HG02623 (cell line): ENCODE data around the gene SFXN1.
"Not testable (repeated sequence)": the region's sequence is repeated elsewhere in the genome, so short reads cannot be mapped to it uniquely, and the experiment has no call there.

Experiments
- ATAC-seq: cut with Tn5 transposase; IDR thresholded peaks from one replicate; pipeline ENCODE4 v1.9.1; 2021; ENCODE audit warnings: moderate library complexity; ENCODE audit not compliant: unreplicated experiment

The SFXN1 gene, protein sequence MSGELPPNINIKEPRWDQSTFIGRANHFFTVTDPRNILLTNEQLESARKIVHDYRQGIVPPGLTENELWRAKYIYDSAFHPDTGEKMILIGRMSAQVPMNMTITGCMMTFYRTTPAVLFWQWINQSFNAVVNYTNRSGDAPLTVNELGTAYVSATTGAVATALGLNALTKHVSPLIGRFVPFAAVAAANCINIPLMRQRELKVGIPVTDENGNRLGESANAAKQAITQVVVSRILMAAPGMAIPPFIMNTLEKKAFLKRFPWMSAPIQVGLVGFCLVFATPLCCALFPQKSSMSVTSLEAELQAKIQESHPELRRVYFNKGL

DNA sequence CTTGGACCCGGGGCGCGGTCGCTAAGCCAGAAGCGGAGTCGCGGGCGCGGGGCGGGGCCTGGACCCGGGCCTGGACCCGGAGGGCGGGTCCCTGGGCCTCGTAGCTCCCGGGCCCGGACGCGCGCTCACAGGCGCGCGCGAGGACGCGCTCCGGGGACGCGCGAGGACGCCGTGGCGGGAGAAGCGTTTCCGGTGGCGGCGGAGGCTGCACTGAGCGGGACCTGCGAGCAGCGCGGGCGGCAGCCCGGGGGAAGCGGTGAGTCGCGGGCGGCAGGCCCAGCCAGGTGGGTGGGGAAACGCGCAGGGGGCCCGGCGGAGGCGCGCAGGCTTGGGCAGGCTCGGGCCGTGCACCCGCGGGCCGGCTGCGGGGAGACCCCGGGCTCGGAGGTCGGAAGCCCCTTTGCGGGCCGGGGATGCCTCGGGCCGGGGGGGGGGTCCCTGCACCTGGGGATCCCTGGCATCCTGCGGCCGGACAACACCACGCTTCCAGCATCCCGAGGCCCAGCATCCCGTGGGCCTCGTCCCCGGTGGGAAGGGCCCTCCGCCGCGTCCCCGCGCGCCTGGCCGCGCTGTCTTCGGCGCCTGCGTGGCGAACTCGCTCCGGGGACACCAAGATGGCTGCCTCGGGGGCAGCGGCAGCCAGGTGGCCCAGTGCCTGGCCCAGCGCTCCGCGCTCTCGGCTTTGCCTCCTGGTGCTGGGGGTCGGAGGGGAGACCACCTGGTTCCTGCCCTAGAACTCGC is at the start of gene SFXN1:
Gene SFXN1 (plus strand): TSS at position 177 of the 741 bp plus-strand sequence. CDS start 13,544 bp downstream, outside the sequence.
- peak; percentile 84 for ATAC-seq

DNA sequence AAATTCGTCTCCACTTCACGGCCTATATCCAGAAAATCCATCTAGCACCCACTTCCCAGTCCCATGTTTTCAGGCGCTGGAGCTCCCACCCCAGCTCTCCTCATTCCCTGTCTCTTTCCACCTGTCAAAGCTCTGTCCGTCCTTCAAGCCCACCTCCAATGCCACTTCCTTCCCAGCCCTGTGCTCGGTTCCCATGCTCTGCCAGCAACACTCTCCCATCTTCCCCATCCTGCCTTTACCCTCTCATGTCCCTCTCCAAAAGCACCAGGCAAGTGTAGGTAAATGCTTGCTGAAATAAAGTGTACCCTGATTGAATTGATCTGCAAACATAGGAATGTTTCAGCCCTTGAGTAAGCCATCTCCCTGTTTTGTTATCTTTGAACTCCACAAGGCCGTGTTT is 43.6 kb upstream of the SFXN1 start:
- no peak for ATAC-seq

DNA sequence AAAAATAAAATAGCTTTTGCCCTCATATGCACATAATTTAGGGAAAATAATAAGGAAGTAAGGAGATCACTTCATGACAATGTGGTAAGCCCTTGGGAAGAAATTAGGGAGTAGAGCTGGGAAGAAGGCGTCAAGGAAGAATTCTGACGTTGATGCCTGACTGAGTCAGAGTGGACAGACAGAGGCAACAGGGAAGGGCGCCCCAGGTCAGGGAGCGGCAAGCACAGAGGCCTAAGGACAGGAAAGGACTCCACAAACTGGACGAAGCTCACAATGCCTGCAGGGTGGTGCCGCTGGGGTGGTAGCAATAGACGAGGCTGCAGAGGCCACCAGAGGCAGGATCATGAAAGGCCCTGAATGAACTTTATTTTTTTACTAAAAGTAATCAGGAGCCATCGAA is 42.0 kb upstream of the SFXN1 start:
- ATAC-seq = no peak

DNA sequence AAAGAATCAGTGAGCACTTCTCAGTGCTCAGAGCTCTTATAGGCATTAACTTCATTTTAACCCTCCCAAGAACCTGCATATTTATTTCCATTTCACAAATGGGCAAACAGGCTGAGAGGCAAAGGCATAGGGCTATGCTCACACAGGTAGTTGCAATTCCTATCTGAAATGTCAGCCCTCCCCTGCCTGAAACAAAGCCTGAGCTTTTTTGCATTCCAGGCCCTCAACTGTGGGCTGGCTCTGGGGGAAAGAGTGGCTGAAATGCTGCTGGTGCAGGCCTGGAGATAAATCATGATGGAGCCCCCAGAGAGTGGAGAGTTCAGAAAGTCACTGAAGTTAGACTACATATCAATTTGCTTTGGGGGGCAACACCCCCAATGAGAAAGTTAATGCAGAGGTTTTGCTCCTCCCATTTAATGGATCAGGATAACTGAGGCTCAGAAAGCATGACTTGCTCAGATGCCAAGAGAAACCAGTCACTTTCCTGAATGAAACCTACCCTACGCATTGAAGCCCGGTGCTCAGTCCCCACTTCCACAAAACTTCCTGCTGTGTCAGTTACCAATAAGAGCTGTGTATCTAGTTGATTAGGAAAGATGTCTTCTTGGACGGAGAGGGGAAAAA is 40.0 kb upstream of the SFXN1 start:
- no peak for ATAC-seq

DNA sequence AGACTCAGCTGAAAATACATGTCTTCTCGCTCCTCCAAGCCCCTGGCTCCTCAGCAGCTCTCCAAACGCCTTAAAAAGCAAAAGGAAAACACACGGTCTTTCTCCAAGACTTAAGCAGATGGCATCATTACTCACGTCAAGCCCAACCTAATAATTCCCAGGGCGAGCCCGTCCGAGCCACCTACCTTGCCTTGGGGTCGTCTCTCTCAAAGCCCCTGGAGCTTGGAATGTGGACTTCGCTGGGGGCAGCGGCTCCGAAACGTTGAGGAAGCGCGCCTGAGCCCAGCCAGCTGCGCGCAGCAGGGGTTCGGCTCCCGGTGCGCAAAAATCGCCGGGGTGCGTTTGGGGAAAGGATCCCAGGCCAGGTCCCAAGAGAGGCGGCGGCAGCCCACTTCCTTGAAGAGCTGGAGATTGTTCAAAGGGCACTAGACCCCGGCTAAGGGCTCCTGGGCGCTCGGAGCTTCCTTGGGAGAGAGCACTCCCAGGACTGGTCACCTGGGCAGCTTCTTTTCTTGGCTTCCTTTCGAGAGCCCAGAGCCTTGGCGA is 34.8 kb upstream of the SFXN1 start:
- no peak for ATAC-seq

DNA sequence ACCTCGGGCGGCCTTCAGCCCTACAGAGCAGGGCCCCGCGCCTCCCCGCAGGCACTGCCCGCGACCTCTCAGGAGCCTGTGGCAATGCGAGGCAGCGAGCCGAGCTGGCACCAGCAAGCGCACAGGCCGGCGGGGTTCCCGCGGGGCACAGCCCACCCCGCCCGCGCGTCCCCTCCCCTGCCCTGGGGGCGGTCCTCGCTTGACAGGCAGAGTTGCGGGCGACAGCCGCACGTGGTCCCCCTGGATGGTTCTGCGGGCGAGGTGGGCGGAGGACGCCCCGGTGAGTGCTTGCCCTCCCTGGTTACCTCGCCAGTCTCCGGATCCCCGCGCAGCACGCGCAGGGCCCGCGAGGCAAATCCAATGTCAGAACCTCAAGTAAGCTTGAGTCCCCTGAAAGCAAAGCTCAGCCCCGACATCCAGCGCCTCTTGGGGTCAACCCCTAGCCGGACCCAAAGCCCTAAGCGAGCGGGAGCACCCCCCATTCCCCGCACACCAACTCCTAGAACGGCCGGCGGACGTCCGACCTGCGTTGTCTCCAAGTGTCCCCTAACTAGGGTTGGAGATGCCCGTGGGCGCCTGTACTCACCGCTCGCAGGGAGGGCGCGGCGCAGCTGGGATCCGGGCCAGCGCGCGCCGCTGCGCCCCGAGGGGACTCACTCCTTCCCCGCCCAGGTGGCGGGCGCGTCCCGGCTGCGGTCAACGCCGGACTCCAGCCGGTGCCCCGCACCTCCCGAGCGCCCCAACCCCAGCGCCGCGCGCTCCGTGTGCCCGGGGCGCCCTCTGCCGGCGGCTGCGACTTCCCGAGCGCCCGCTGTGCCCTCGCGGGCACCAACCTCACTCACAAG is 34.1 kb upstream of the SFXN1 start, which contains the start of gene DRD1:
Gene DRD1 (minus strand): TSS at position 123 of the 845 bp plus-strand sequence. CDS start 1,083 bp downstream, outside the sequence.
- ATAC-seq = no peak

DNA sequence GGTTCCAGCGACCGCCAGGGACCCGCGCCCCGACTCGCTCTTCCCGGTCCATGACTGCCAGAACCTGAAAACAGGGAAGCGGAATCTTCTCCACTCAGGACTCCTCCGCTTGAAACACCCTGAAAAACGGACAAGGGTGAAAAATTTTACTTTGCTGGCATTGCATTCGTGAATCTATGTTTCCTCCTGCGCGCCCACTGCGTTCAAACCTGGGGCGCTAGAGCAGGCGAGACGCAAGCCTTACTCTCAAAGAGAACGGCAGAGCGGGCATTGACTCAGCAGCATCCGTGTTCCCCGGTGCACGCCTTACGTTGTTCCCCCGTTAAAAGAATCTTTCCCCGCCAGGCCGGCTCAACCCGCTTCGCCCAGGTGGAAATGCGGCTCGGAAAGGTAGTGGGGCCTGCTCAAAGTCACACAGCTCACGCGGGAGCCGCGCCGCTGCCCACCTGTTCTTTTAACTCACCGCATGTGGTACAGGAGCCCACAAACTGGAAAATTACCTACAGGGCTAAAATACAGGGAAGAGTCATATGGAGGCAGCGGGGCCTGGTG is 33.4 kb upstream of the SFXN1 start:
- no peak for ATAC-seq

DNA sequence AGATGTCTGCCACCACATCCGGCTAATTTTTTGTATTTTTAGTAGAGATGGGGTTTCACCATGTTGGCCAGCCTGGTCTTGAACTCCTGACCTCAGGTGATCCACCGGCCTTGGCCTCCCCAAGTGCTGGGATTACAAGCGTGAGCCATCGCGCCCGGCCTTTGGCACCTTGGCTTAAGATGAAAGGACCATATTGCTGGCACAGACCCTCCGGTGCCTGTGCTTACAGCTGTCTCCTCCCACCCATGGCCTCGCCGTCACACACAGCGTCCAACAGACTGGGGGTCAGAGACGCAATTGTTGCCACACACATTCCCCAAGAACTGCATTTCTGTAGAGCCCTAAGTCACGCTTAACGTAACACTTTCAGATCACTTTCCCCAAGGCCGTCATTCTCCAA is 32.0 kb upstream of the SFXN1 start:
- not testable (repeated sequence) for ATAC-seq

DNA sequence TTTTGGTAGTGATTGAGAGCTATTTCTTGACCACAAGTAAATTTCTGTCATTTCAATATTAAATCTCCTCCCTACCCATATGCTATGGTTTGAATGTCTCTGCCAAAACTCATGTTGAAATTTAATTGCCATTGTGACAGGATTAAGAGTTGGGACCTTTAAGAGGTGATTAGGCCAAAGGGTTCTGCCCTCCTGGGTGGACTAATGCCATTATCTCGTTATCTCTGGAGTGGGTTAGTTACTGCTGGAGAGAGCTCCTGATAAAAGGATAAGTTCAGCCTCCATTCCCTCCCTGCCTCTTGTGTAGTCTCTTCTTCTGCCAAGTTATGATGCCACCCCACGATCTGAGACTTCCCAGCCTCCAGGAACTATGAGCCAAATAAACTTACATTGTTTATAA is 30.8 kb upstream of the SFXN1 start:
- no peak for ATAC-seq

DNA sequence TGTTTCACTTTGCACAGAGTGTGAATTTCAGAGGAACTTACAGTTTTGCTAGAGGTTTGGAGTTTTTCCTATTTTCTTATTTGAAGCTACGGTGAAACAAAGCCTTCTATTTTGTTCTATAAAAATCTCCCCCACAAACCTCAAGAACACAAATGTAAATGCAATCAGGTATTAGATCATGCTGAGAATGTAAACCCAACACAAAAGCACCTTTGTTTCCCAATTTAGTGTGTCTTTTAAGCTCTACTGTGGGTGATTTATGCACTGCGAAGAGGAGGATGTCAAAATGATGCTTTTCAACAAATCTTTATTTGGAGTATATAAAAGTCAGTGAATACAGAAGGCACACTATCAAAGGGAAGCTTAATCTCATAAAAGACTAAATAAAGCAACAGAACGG is 30.1 kb upstream of the SFXN1 start:
- no peak for ATAC-seq

DNA sequence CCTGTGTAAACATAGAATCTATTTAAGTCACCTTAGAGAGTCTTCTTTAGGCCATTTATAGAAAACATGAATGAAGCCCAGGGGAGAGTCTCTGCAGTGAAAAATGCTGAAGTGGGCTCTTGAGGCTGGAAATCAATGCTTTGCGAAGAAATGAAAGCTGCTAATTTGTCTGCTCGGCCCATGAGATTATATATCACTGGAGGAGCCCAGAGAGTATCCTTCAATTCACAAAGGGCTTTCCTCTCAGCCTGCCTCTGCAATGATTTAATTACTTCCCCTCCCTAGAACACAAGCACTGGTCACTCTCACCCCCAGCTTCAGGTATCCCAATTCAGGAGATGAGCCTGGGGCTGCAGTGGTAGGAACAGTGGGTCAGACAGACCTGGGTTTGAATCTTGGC is 26.2 kb upstream of the SFXN1 start:
- ATAC-seq = no peak

DNA sequence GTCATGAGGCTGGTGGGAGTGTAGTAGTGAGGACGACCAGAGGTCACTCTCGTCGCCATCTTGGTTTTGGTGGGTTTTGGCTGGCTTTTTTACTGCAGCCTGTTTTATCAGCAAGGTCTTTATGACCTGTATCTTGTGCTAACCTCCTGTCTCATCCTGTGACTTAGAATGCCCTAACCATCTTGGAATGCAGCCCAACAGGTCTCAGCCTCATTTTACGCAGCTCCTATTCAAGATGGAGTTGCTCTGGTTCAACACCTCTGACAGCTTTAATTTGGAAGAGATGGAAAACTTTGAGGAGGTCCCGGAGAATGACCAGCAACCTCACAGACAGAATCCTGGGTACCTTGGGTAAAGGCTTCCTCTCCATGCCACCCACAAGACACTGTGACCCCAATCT is 24.0 kb upstream of the SFXN1 start:
- ATAC-seq = not testable (repeated sequence)

DNA sequence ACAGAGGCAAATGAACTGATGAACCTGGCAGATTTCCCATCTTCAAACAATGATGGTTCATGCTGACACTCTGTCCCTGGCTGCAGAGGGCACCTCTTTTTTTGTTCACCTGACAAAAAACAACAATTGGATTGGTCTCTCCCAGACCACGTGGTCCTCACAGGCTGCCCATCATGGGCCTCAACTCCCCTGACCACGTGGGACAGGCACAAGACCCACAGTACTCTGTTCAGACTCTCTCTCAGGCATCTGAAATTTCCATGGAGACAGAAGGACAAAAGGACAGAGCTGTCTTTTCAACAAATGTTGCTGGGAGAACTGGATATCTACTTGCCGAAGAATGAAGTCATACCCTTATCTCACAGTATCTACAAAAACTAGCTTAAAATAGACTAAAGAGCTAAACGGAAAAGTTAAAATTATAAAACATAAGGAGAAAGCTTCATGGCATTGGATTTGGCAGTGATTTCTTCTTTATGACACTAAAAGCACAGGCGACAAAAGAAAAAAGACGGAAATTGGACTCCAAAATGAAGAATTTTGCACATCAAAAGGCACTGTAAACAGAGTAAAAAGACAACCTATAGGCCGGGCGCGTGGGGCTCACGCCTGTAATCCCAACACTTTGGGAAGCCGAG is 22.1 kb upstream of the SFXN1 start:
- no peak for ATAC-seq

DNA sequence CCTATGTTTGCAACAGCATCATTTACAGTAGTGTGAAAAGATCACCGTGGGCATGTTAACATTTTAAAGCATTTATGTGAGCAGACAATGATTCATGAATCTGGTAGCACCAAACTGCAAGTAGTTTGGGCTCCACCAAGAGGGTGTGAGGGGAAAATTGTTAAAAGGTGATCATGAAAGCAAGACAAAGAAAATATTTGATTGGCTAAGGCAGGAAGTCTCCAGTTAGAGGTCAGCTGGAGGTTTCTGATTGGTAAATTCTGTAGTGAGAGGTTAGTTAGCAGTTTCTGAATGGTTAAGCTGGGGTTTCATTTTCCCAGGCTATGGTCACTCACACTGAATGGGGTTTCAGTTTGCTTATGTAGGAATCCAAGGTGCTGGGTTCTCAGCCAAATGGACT is 20.9 kb upstream of the SFXN1 start:
- ATAC-seq = peak; percentile 85

DNA sequence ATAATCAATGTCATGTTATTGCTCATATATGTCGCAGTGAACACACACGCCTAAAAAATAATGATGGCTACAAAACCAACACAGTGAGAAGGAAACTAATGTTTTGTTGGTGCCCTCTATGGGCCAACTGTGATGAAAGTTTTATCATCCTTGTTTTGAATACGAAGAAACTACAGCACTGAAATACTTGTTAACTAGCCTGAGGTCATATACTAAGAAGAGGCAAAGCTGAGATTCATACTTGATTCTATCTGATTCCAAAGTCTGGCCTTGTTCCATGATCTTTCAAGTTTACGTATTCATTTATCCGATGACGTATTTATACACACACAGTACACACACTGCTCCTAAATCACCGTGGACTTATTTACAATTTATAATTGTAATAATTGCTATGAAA is 18.2 kb upstream of the SFXN1 start:
- ATAC-seq = no peak

DNA sequence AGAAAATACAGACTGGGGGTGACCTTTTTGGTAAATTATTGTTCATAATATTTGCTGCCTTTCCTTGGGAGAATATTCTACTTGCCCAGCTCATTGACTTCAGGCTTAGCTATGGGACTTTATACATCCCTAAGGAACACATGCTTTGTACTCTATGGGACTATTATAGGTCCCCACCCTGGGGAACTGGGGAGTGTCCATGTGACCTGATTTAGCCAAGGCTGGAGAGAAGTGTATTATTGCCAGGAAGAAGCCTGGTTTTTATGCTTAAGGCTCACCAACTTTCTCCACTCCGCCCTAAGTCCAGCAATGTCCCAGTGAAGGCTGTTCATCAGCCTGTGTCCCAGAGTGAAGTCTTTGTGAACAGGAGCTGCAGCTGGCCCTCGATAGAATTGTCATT is 17.8 kb upstream of the SFXN1 start:
- ATAC-seq = no peak

DNA sequence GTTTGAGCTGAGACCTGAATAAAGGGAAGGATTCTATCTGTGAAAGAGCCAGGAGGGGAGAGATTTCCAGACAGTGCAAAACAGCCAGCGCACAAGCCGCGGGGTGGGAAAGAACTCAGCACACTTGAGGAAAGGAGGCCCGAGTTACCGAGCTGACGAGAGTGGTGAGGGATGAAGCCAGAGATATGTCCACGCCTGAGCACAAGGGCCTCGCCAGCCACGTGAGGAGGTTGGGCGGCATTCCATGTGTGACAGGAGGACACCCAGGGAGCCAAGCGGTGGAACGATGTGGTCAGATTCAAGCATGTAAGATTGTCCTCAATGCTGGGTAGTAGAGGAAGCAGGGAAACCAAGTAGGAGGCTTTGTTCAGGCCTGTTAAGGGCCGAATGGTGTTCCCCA is 17.0 kb upstream of the SFXN1 start:
- ATAC-seq = no peak

DNA sequence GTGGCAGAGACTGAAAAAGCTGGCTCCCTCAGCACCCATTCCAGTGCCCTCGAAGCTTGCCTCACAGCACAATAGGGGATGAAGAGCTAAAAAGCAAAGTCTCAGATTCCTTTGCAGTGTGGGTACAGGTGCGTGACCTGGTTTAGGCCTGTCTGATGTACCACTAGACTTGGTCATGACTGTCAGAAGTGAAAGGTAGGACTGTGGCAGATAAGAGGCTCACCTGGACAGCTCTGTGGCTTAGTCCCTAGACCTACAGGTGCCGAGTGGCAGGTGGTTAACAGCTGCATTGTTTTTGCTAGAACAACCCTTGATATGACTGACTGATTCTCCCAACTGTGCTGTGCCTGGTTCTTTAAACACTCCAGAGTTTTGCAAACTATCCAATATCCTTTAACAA is 14.7 kb upstream of the SFXN1 start:
- ATAC-seq = no peak

DNA sequence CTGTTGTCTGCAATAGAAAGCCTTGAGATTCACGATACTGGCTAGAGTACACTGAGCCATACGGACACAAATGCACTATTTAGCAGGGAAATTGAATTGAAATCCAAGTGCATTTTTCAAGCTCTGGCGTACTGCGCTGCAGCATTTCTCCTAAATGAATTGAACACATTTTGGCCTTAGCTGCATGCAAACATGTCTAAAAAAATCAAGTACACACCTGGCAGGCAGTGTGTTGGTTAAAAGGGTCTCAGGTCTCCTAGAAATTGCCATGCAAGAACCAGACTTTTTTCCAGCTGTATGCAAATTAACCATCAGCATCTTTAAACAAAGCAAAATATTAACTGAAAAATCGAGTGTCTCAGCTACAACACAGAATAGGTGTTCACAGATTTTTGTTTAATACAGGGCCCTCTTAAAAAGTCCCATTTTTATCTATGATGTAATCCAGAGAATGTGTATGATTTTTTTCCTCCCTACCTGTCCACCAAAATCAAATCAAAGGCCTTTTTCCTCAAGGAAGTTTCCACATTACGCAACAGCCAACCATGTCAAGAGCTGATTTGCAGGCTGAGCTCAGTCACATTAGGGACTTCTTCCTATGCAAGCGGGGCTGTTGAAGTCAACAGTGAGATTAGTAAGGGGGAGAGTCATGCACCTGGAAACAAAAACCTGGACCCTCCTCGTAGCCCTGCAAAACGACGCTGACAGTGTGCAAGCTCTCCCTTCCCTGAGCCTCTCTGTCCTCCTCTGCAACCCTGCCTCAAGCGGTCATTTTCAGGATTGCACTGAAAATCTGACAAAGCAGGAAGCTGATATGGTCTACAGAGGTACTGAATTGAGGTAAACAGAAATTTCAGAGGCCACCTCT is 14.1 kb upstream of the SFXN1 start:
- peak; percentile 96 for ATAC-seq
